Measurements from ENCODE around the gene SEC31B.

The SEC31B gene

DNA sequence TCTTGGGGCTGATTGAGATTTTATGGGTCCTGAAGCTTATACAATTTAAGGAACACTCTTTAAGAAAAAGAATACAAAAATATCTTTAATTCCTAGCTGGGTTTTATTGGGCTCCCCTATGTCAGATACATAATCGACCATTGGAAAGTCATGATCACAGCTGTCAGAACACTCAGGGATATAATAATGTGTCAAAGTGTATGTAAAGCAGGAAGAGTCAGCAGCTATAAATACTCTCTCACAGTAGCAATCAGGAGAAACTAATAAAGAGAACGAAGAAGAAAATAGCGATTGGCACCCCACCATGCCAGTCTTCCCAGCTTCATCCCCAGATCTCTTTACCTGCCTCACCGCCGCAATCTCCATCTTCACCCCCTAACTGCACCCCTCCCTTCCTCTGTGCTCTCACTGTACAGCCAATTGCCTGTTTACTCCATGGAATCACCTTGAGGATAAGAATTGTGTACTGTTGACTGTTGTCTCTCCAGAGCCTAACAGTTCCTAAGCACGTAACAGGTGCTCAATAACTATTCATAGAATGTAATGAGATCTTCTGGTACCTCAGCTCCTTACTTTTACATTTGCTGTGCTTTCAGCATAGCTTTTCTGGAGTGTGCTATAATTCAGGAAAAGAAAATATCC lies 80.9 kb downstream of the SEC31B start:
- DNase-seq (ENCODE audit: low read depth) = no peak
- TF ChIP-seq, protein P1, sequence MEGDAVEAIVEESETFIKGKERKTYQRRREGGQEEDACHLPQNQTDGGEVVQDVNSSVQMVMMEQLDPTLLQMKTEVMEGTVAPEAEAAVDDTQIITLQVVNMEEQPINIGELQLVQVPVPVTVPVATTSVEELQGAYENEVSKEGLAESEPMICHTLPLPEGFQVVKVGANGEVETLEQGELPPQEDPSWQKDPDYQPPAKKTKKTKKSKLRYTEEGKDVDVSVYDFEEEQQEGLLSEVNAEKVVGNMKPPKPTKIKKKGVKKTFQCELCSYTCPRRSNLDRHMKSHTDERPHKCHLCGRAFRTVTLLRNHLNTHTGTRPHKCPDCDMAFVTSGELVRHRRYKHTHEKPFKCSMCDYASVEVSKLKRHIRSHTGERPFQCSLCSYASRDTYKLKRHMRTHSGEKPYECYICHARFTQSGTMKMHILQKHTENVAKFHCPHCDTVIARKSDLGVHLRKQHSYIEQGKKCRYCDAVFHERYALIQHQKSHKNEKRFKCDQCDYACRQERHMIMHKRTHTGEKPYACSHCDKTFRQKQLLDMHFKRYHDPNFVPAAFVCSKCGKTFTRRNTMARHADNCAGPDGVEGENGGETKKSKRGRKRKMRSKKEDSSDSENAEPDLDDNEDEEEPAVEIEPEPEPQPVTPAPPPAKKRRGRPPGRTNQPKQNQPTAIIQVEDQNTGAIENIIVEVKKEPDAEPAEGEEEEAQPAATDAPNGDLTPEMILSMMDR (IDR thresholded peaks at IDR 0.05; ENCODE audit: low read depth, low read length, missing control alignments) = no peak
- H3K4me3 ChIP-seq (ENCODE audit: low read depth, low read length) = no peak overlapping the region

All from GM12864 (cell line).